ENCODE measurements around the gene OR5K4.

DNA sequence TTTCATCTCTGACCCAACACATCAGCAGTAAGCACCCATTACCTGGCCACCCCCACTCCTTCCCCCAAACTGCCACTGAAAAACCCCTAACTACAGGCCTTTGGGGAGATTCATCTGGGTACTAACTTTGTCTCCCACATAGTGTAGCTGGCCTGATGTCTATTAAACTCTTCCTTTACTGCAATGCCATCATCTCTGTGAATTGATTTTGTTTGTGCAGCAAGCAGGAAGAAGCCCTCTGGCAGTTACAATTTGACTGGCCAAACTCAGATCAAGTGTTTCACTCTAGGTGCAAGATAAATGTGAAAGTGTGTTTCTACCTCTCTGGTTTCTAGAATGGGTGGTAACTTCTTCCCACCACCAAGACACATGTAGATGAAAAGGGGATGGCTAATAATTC, 26.7 kb upstream of the OR5K4 start:
- TF ChIP-seq, protein P1, sequence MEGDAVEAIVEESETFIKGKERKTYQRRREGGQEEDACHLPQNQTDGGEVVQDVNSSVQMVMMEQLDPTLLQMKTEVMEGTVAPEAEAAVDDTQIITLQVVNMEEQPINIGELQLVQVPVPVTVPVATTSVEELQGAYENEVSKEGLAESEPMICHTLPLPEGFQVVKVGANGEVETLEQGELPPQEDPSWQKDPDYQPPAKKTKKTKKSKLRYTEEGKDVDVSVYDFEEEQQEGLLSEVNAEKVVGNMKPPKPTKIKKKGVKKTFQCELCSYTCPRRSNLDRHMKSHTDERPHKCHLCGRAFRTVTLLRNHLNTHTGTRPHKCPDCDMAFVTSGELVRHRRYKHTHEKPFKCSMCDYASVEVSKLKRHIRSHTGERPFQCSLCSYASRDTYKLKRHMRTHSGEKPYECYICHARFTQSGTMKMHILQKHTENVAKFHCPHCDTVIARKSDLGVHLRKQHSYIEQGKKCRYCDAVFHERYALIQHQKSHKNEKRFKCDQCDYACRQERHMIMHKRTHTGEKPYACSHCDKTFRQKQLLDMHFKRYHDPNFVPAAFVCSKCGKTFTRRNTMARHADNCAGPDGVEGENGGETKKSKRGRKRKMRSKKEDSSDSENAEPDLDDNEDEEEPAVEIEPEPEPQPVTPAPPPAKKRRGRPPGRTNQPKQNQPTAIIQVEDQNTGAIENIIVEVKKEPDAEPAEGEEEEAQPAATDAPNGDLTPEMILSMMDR (conservative IDR thresholded peaks at IDR 0.05 in 1 of 2, IDR thresholded peaks at IDR 0.05 in 1 of 2; ENCODE audit: extremely low read depth in 1 of 2, insufficient read depth in 1 of 2, low read depth in 1 of 2, low read length in 2 of 2) = no peak
- no peak for TF ChIP-seq EZH2 (IDR thresholded peaks at IDR 0.05; ENCODE audit: borderline replicate concordance, low read length)
